Heart left ventricle (tissue), 16 donors: ENCODE measurements around the gene C6orf136. TPM values are rescaled to one million over a fixed set of nuclear protein-coding genes. Genes with fewer than 3 reads are reported as not detected.

ENCODE experiments used
- ATAC-seq, 4 donors: fragments of 200-7000 bp; cut with Tn5 transposase; one replicate each; pipeline ENCODE4 v1.9.1; 2020 to 2022; ENCODE audit warnings: moderate library complexity in 4 of 4, mild to moderate bottlenecking in 3 of 4, moderate number of reproducible peaks in 1 of 4
- DNase-seq, 5 donors: peaks; one replicate each; pipeline ENCODE4 v3.0.0-alpha.2; 2020
- H3K27ac ChIP-seq, 12 donors: fragments of 200-600 bp; sonication (generic) in 4 of 12; one replicate each; pipeline versions ENCODE4 v1.5.0 to v1.8.0; 2016 to 2022; ENCODE audit warnings: mild to moderate bottlenecking in 2 of 12
- H3K27me3 ChIP-seq, 9 donors: fragments of 200-600 bp; sonication (generic) in 2 of 9; one replicate each; pipeline versions ENCODE4 v1.5.1 to v1.8.0; 2016 to 2022; ENCODE audit warnings: mild to moderate bottlenecking in 3 of 9
- H3K36me3 ChIP-seq, 9 donors: fragments of 200-600 bp; sonication (generic) in 2 of 9; one replicate each; pipeline versions ENCODE4 v1.5.0 to v1.8.0; 2018 to 2022; ENCODE audit warnings: mild to moderate bottlenecking in 2 of 9
- H3K4me1 ChIP-seq, 12 donors: fragments of 200-600 bp; sonication (generic) in 4 of 12; one replicate each; pipeline versions ENCODE4 v1.5.0 to v1.8.0; 2016 to 2022; ENCODE audit warnings: mild to moderate bottlenecking in 3 of 12
- H3K4me3 ChIP-seq, 12 donors: fragments of 200-600 bp; sonication (generic) in 4 of 12; one replicate each; pipeline versions ENCODE4 v1.5.0 to v1.8.0; 2017 to 2022; ENCODE audit warnings: mild to moderate bottlenecking in 9 of 12, moderate library complexity in 4 of 12
- H3K9me3 ChIP-seq, 12 donors: fragments of 200-600 bp; sonication (generic) in 4 of 12; one replicate each; pipeline versions ENCODE4 v1.5.0 to v1.8.0; 2016 to 2022; ENCODE audit warnings: mild to moderate bottlenecking in 1 of 12
- CTCF ChIP-seq, 12 donors: fragments of 200-600 bp; sonication (generic) in 4 of 12; IDR thresholded peaks; one replicate each; pipeline versions ENCODE4 v1.5.0 to v1.8.0; 2018 to 2022; ENCODE audit warnings: antibody characterized with exemption in 12 of 12, mild to moderate bottlenecking in 5 of 12
- POLR2A ChIP-seq, 2 donors: fragments of 450-650 bp; IDR thresholded peaks; one replicate each; pipeline ENCODE4 v1.6.1; 2017; ENCODE audit warnings: antibody characterized with exemption in 2 of 2, mild to moderate bottlenecking in 2 of 2, moderate library complexity in 2 of 2
- WGBS, 4 donors: extraction: QIAGEN DNeasy Blood & Tissue Kit in 2 of 4; methylation state at CpG; one replicate each; pipeline versions ENCODE4 v1.1.5 to v1.1.7; 2013 to 2018; 5-methylcytosine and 5-hydroxymethylcytosine counted together
- intact Hi-C, 10 donors: fragments of 100-400 bp; cut with DNase I; formaldehyde crosslinking; loops; one replicate each; pipeline versions ENCODE4 v1.11.1 to v1.14.2; 2022
- polyA plus RNA-seq, 2 donors: library from polyadenylated mRNA; stranded (reverse); fragments of 200-250 nt; gene quantifications; one replicate each; pipeline ENCODE4 v1.2.3, GENCODE V29; 2013
- total RNA-seq, 9 donors: library from RNA; depleted of rRNA in 2 of 9; stranded (reverse); fragments of >200 nt in 2 of 9; fragmentation: NEBNext Ultra II Directional in 3 of 9; extraction: Animal tissue kit (Norgen Biotek cat#: 25700) in 3 of 9; gene quantifications; one replicate each; pipeline versions ENCODE4 v1.1.0 to v1.2.4, GENCODE V29; 2016 to 2023
- donor health status: ischemic (EF 13 %, LVEDD 7.1; RV severe dilation, severe dysfunction).
- donor health status: healthy with polysubstance abuse.
- donor health status: DM: no; HTN: yes; CAD: no.
- donor health status: DM: no; HTN: no; CAD: no.
- donor health status: ischemic (EF 25% LVEDD 6.9; RV normal size, moderate dysfunction).
- donor health status: ischemic (EF 25% LVEDD 5.7; RV mildly dilated, moderate dysfunction).
- donor health status: healthy.
- donor health status: DM: yes; HTN: yes; CAD: no.
- donor health status: ischemic (EF 35%, LVEDD 5.7; RV mildly dilated, moderate dysfunction).
- donor health status: nonischemic (EF 11% LVEDD 7.7; RV severe dilation, severe dysfunction).
- donor health status: DM: yes; HTN: yes; CAD: no.
- donor health status: PGD.
- donor health status: ischemic (EF 29% LVEDD 5.4; RV normal size, mild dysfunction).
- donor health status: nonischemic (EF 23%, LVEDD 6.1; RV moderate dilation, normal function).

C6orf136 gene
- total and polyA plus RNA-seq, 11 donors, result 27.9 to 79.3 (median 47.4) TPM

DNA sequence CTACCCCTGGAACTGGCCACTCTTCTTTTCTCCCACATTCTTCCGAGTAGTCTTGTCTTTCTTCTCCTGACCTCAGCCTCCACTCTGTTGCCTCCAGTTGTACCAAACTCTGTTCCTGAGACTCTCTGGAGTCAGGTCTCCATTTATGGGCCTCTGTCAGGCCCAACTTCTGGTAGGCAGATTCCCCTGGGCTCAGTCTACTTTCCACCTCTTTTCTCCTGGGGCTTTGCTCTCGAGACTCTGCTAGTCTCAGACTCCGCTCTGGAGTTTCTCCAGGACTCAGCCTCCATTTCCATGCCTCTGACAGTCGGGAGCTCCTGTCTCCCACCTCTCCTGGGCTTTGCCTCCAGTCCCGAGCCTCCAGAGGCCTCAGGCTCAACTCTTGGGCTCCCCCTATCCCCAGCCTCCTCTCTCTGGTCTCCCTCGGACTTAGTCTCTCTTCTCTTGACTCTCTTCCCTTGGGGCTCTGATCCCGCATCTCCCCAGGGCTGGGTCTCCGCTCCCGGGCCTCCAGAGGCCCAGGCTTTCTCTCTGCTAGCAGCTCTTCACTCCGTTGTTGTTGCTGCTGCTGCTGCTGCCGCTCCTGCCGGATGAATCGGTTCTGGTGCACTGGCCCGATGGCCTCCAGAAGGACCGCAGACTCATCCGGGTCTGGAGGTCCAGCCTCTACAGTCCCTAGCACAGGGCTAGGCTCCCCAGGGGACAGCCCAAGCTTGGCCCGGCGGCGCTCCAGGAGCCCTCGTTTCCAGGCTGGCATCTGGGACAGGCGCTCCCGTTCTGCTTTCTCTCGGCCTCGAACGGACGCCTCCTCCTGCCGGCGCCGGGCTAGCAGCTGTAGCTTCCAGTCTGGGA, 38.5 kb downstream of the C6orf136 start:
- peak overlapping the region; percentile 92 to 100 (median 98) for H3K27ac ChIP-seq
- 32 to 46% (median 39%) methylated on average over 29 of the region's 29 CpGs for WGBS, 4 donors
- peaks cover 4 to 86% (median 54%) of the 10 kb centered on the region in 12 donors for H3K4me1 ChIP-seq
- no peaks in the 10 kb centered on the region for H3K27me3 ChIP-seq
- peak overlapping the region; percentile 52 to 96 (median 74) for H3K4me3 ChIP-seq
- H3K9me3 ChIP-seq, result no peaks in the 10 kb centered on the region
- peaks cover 0 to 24% (median 3%) of the 10 kb centered on the region in 9 donors for H3K36me3 ChIP-seq
- intact Hi-C loops, result loop anchor here in 5 of 10 donors (2.0 to 10.0 kb wide), 3 partner anchors 35 to 399 kb away; partner anchors contain the start of genes TUBB (in 4 of the 5) and DDR1 (in 1 of the 5)
- peak in 1 of 5 donors; percentile 69 for DNase-seq
- no peak for ATAC-seq
- TF ChIP-seq CTCF (IDR thresholded peaks at IDR 0.05) (peak in 3 of 12 donors; percentile 2 to 26 (median 7)), POLR2A (IDR thresholded peaks at IDR 0.05) (no peak)

GRCh38 chr6:30686009-30686907, 39.3 kb downstream of the C6orf136 start, which contains the start of gene PPP1R18:
PPP1R18 (minus strand) TSS chr6:30686645; CDS start chr6:30686018, 627 bp downstream.
- H3K9me3 ChIP-seq, result no peaks in the 10 kb centered on the region
- peaks cover 4 to 83% (median 50%) of the 10 kb centered on the region in 12 donors for H3K4me1 ChIP-seq
- H3K4me3 ChIP-seq, result peak within 1 kb of the TSS; percentile 52 to 96 (median 74)
- peaks cover 0 to 17% (median 0%) of the 10 kb centered on the region in 9 donors for H3K36me3 ChIP-seq
- intact Hi-C loops, result loop anchor here in 5 of 10 donors (2.0 to 10.0 kb wide), 3 partner anchors 35 to 399 kb away; partner anchors contain the start of genes TUBB (in 3 of the 5) and DDR1 (in 1 of the 5)
- peak; percentile 50 to 64 (median 60) for ATAC-seq
- H3K27ac ChIP-seq, result peak within 1 kb of the TSS; percentile 92 to 100 (median 98)
- TF ChIP-seq POLR2A (IDR thresholded peaks at IDR 0.05), result peak in 1 of 2 donors; percentile 35
- no peak for TF ChIP-seq CTCF (IDR thresholded peaks at IDR 0.05)
- no peaks in the 10 kb centered on the region for H3K27me3 ChIP-seq
- peak; percentile 89 to 92 (median 90) for DNase-seq
- 3 to 4% (median 3%) methylated on average over 33 to 41 of the region's 41 CpGs for WGBS, 4 donors

DNA sequence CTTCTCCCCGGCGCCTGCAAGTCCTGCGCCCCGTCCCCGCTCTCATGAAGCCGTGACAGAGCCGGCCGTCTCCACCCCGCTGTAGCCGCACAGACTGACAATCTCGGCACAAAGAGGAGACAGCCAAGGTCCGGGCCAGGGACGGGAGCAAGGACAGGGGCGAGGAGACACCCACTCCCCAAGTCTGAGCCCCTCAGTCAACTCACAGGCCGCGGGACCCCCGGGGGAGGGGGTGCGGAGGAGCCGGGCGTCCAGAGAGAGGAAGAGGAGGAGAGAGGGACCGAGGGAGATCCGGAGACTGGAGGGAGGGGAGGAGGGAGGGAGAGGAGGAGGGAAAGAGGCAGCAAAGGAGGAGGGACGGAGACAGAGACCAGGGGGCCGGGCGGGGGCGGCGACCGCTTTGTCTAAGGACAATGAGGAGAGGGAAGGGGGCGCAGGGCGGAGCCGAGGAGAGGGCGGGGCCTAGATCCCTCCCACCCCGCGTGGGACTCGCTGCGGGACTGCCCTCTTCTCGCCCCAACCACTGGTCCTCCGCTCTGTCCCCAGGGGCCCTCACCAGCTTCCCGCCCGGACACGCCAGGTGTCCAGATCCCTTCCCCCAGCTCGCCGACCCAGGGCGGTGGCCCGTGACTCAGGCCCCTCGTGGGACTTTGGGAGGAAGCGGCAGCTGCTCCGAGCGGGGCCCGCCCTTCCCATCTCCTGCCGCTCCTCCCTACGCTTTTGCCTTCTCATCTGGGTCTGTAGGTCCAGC, 40.1 kb downstream of the C6orf136 start:
- ATAC-seq, result peak; percentile 71 to 85 (median 79)
- Histone ChIP-seq H3K9me3 (no peaks in the 10 kb centered on the region), H3K27me3 (no peaks in the 10 kb centered on the region), H3K4me3 (peak overlapping the region; percentile 52 to 96 (median 74)), H3K36me3 (peaks cover 0 to 11% (median 0%) of the 10 kb centered on the region in 9 donors), H3K4me1 (peaks cover 4 to 78% (median 46%) of the 10 kb centered on the region in 12 donors), H3K27ac (peak overlapping the region; percentile 92 to 100 (median 98))
- peak; percentile 97 to 99 (median 98) for DNase-seq
- intact Hi-C loops, result loop anchor here in 8 of 10 donors (1.0 to 10.0 kb wide), 4 partner anchors 33 to 398 kb away; partner anchors contain the start of genes TUBB (in 6 of the 8) and DDR1 (in 1 of the 8)
- TF ChIP-seq CTCF (IDR thresholded peaks at IDR 0.05), result no peak
- no peak for TF ChIP-seq POLR2A (IDR thresholded peaks at IDR 0.05)
- WGBS, 4 donors, result 0 to 1% (median 1%) methylated on average over 35 to 52 of the region's 52 CpGs
